Measurements from ENCODE around the gene NKPD1.
A peak's percentile ranks its signal among the peaks of the same experiment; 100 is the strongest.

The NKPD1 gene

GRCh38 chr19:45172173-45172572, 11.4 kb upstream of the NKPD1 start:
- no peak for DNase-seq

GRCh38 chr19:45171211-45171623, 10.4 kb upstream of the NKPD1 start:
- no peak for DNase-seq

DNA sequence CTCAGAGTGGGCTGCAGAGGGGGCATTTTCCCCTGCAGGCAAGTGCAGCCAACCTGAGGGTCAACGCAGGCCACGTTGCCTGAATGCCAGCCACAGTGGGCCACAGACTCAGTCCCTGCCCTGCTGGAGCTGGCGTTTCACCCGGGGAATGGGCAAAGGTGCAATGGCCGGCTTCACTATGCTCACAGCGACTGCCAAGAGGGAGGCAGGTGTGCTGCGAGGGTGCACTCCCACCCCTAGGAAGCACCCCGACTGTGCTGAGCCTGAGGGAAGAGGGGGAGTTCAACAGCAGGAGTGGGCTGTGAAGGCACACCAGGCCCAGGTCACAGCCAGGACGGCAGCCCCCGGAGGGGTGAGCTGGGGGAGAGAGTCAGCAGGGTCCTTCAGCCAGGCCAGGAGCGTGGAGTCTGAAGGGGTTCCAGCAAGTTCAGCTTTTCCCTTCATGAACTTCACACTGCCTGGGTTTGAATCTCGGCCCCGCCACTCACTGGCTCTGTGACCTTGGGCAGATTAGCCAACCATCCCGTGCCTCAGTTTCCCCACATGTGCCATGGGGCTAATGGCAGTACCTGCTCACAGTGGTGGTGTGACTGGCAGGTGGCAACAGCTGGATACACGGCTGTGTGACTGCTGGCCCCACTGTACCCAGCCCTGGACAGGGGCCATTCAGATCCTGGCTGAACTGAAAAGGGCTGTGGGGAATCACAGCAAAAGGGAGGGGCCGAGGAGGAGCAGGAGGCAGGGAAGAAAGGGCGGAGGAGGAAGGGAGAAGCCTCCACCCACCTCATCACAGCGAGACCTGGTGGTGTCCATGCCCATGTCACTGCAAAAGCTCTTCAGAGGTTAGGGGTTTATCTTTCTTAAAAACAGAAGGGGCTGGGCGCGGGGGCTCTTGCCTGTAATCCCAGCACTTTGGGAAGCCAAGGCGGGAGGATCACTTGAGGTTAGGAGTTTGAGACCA, 9.6 kb upstream of the NKPD1 start:
- no peak for DNase-seq

DNA sequence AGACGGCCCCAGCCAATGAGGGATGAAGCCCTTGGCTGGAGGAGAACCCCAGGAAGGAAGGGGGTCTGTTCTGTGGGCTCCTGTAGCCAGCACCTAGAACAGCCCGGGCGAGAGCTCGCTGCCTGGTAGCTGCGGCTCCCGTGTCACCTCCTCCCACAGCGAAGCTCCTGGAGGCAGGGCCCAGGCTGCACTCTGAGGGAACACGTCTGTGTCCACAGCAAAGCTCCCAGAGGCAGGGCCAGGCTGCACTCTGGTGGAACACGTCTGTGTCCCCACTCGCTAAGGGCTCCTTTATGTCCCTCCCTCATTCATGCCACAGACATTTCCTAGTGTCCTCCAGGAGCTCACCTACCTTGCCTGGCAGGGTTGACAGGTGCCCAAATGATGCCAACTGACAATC, 8.8 kb upstream of the NKPD1 start:
- no peak for DNase-seq

DNA sequence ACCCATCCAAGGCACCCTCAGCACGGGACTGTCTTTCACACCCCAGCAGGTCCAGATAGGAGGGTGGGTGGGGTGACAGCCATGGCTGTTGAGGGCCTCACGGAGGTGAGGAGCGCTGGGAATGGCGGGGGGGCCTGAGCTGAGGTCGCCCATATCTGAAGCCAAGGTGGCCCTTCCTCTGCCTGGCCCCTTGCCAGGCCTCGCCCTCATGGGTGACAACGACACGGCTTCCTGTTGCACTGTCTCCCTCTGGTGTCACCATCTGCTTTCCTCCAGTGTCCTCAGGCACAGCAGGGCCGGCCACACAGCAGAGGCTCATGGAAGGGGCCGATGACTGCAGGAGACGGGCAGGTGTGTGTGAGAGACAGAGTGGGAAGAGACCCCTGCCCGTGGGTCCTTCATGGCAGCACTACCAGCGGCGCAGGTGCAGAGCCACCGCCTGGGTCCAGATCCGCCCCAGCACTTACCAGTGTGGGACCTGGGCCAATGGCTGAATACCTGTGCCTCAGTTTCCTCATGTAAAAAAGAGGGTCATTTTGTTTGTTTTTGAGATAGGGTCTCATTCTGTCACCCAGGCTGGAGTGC, 8.1 kb upstream of the NKPD1 start:
- no peak for DNase-seq

GRCh38 chr19:45166723-45167252, 6.0 kb upstream of the NKPD1 start:
- no peak for DNase-seq

GRCh38 chr19:45164577-45165335, 4.0 kb upstream of the NKPD1 start:
- DNase-seq, result peak; percentile 30

- DNase-seq, result no peak
Measured at GRCh38 chr19:45163751-45164460, 3.1 kb upstream of the NKPD1 start.

- no peak for DNase-seq
Measured at GRCh38 chr19:45163156-45163555, 2.4 kb upstream of the NKPD1 start.

- no peak for DNase-seq
Measured at GRCh38 chr19:45162608-45163143, 1.9 kb upstream of the NKPD1 start.

- peak; percentile 19 for DNase-seq
Measured at GRCh38 chr19:45161738-45162607, 1.2 kb upstream of the NKPD1 start.

- no peak for DNase-seq
Measured at GRCh38 chr19:45159971-45160324, 834 bp downstream of the NKPD1 start.

- no peak for DNase-seq
Measured at GRCh38 chr19:45159210-45159970, 1.4 kb downstream of the NKPD1 start.

- DNase-seq, result no peak
Measured at GRCh38 chr19:45158503-45159209, 2.1 kb downstream of the NKPD1 start.

GRCh38 chr19:45156751-45157150, 4.0 kb downstream of the NKPD1 start:
- DNase-seq, result no peak

DNA sequence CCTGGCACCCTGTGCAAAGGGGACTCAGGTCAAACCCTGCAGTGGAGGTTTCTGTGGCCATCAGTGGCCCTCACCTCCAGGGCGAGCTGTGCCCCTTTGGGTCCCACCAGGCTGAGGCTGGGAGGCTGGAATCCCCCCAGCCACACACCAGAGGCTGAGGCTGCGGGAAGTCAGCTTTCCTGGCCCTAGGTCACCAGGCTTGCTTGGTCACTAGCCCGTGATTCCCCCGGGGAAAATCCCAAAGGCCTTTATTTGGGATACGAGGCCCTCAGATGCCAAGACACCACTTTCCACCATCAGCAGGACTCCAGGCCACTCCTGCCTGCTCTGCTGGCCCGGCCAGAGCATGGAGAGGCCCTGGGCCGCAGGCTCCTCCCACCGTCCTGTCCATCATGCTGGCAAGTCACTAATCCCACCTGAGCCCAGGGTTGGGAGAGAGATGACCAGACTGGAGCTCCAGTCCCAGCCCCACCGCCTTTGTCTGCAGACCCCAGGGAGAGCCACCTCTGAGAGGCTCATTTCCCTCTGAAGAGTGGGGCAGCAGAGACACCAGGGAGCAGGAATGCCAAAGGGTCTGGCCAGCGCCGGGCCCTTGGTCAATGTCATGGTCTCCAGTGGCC, 4.7 kb downstream of the NKPD1 start:
- DNase-seq, result no peak

- DNase-seq, result no peak
Measured at GRCh38 chr19:45154064-45154827, 6.5 kb downstream of the NKPD1 start.

- no peak for DNase-seq
Measured at GRCh38 chr19:45153339-45154063, 7.3 kb downstream of the NKPD1 start.

All from kidney glomerular epithelial cell (primary cell).